NCI-H2107 treated with DMSO at 0.1 percent for 48 hours (cell line): ENCODE data around the gene PAWR.
A peak's percentile ranks its signal among the peaks of the same experiment; 100 is the strongest.
"Not testable (repeated sequence)": the region's sequence is repeated elsewhere in the genome, so short reads cannot be mapped to it uniquely, and the experiment has no call there.

Source experiments
- DNase-seq: peaks from one replicate; lab custom pipeline; 2025; ENCODE audit not compliant: unreplicated experiment; lab: John Stamatoyannopoulos, UW

The PAWR gene

DNA sequence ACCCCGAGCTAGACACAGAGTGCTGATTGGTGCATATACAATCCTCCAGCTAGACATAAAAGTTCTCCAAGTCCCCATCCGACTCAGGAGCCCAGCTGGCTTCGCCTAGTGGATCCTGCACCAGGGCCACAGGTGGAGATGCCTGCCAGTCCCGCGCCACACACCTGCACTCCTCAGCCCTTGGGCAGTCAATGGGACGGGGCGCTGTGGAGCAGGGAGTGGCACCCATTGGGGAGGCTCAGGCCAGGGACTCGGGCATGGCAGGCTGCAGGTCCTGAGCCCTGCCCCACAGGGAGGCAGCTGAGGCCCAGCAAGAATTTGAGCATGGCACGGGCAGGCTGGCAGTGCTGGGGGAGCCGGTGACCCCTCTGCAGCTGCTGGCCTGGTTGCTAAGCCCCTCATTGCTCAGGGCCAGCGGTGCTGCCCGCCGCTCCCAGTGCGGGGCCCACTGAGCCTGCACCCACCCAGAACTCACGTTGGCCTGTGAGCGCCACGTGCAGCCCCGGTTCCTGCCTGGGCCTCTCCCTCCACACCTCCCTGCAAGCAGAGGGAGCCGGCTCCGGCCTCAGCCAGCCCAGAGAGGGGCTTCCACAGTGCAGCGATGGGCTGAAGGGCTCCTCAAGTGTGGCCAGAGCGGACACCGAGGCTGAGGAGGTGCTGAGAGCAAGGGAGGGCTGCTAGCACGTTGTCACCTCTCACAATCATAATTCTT lies 136.7 kb downstream of the PAWR start:
- no peak for DNase-seq

DNA sequence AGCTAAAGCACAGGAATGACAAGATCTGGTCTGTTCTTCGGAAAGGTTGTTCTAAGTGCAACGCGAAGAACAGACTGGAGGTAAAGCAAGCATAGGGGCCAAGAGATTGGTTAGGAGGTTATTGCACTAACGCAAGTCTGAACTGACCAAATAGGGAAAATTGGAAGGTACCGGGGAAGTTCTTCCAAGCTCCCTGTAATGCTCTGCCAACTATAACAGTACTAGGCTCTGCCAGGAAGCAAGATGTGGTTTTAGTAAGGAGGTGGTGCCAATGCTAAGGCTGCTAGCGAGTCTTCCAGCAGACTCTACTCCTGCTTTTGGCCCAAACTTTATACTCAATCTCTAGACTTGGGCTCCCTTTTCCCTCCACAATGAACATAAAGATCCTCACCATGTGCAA lies 138.6 kb downstream of the PAWR start:
- no peak for DNase-seq

DNA sequence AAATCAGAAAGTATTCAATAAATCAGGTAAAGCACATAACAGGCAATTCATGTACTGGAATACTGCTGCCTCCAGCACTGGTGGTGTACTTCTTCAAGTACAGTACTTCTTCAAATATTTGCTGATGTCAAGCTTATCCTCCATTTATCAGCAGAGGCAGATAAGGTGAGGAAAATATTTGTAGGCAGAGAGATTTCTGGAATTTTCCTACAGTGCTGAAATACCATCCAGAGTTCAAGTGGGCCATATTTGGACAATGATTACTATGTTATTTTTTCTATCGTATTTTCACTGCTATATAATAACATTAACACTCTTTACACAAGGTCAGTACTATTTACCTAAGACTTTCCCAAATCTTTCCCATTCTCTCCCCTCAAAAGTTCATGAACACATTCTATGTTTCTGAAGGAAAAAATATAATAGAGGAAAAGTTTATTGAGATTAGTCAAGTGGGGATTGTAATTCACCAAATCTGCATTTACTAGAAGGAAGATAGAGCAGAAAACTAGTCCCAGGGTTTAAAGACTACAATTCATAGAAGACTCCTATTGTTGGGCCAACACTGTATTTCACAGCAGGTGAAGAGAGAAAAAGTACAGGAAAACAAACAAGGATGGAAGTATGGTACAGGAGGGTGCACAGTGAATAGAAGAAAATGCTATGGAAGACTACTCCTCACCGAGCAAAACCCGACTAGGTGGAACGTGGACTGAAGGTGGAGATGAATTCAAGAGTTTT lies 141.1 kb downstream of the PAWR start:
- no peak for DNase-seq

DNA sequence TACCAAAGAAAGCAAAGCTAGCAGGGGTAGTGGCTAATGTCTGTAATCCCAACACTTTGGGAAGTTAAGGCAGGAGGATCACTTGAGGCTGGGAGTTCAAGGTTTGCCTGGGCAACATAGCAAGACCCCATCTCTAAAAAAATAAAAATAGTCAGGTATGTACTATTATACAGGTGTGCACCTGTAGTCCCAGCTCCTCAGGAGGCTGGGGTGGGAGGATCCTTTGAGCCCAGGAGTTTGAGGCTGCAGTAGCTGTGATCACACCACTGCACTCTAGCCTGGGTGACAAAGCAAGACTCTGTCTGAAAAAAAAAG lies 142.2 kb downstream of the PAWR start:
- no peak for DNase-seq

DNA sequence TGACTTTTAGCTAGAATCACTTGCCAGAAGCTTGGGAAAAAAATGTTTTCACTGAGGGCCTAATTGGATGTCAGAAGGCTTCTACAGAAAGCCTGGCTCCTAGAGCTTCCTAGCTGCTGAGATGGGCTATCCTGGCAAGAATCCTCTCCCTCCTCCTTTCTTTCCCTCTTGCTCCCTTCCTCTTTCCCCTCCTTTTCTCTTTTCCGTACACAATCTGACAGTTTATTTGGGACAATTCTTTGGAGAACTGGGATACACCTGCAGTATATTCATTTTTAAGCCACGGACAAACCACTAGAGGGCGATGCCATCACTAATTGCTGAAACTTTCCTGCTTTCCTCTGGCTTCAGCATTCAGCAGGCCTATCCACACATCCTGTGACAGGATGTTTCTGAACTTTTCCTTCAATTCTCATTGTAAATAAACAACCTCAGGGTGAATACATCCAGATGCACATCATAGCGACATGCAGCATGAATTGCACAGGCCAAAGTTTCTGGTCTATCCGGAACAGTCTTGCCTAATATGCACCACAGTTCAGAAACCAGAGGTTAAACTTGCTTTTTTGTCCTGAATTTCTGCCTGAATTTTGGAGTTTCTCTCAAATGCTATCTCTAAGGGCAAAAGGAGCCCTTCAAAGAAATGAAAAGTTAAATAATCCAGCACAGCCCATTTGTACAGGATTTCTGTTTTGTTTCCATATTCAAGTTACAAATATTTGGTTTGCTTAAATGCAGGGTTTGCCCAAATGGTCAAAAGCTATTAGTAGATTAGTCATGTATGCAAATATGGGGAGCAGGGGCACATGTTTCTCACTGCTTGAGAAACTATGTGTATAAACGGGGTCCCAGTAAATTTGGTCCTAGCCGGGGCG lies 142.8 kb downstream of the PAWR start:
- peak; percentile 65 for DNase-seq

DNA sequence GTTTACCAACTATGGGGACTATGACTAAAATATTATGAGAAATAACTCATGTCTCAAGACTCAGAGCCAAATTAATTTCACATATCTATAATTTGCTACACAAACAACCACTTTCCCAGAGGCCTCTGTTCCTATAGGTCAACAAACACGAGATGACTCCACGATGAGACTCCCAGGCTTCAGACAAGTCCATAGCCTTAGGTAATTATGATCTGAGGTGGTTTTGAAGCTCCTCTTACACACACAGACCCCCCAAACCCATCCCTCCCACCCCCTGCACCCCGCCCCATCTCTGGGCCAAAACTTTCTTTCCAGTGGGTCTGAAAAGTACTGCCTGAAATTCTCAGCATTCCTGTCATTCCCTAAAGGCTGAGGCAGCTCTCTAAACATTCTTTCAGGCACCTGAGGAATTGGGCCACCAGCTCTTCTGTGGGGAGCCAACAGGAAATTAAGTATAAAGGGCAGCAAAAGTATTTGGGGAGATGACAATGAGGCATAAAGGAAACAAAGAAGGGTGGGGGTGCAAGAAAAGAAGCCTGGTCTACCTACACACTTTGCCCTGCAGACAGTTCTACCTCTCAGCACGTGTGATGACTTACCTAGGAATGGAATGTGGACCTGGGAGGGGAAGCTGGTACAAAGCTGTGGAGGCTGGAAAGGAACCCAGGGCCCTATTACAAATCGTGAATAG lies 143.6 kb downstream of the PAWR start:
- no peak for DNase-seq

DNA sequence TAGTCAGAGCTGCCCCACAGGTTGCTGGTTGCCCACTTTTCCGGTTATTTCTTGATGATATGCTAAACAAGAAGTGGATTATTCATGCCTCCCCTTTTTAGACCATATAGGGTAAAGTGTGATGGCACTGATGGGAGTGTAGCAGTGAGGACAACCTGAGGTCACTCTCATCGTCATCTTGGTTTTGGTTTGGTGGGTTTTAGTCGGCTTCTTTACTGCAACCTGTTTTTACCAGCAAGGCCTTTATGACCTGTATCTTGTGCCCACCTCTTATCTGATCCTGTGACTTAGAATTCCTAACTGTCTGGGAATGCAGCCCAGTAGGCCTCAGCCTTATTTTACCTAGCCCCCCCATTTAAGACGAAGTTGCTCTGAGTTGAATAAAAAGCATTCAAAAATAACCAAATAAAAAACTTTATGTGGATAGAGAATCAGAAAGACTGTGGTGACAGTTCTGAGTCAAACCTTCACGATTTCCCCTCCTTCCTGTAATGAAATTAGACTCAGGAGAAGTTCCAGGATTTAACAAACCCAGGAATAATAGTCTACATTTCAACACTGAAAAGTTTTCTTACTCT lies 144.2 kb downstream of the PAWR start:
- DNase-seq, result no peak

DNA sequence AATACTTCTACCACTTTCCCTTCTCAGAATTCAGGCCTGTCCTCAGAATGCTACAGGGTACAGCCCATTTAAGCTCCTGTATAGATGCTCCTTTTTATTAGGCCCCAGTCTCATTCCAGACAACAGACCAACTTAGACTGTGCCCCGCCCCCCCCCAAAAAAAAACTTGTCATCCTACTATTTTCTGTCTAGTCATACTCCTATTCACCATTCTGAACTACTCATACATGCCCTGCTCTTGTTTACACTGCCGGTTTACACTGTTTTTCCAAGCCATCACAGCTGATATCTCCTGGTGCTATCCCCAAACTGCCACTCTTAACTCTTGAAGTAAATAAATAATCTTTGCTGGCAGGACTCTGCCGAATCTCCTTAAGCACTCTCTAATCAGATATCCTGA lies 146.3 kb downstream of the PAWR start:
- not testable (repeated sequence) for DNase-seq

DNA sequence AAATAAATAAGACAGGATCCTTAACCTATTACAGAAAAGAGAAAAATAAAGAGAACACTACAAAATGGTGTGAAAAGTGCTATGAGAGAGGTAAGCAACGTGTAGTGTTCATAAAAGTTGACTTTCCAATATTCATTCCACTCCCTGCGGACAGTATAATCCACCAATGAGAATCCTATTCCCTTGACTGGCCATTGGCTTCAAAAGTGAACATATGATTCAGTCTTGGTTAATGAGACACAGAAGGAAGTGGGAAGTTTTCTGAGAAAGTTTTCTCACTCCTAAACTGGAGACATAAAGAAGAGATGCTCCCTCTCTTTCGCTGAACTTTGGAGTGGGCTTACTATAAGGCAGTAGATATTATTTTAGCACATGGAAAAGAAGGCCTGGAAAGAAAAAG lies 153.1 kb downstream of the PAWR start:
- DNase-seq, result no peak

DNA sequence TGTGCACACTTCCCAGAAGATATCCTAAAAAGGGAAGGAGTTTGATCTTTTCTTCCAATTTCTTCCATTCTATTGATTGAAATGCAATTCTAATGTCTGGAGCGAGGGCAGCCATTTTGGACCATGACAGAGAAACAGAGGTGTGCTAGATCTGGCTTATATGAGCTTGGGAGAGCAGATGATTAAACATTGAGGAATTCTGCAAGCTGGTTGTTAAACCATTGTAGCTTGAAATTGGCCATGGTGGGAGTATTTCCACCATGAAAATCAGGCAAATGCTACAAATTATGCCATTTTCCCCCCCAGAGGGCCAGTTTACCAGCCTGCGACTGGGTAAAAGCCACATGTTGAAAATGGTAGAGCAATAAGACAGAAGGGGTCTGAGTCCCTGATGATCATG lies 155.0 kb downstream of the PAWR start:
- DNase-seq, result no peak
